Ascending aorta (tissue), 2 donors: ENCODE data around the gene ARVCF. TPM values are rescaled to one million over a fixed set of nuclear protein-coding genes. Genes with fewer than 3 reads are reported as not detected.

Source experiments
- DNase-seq, 2 donors: peaks; one replicate each; pipeline ENCODE4 v3.0.0-alpha.2; 2019; ENCODE audit warnings: low spot score in 2 of 2
- H3K27ac ChIP-seq, 2 donors: fragments of 200-600 bp; sonication (generic); one replicate each; pipeline ENCODE4 v1.5.1; 2016 to 2017; ENCODE audit warnings: mild to moderate bottlenecking in 1 of 2
- H3K27me3 ChIP-seq: fragments of 200-600 bp; sonication (generic); one replicate; pipeline ENCODE4 v1.5.1; 2017
- H3K36me3 ChIP-seq, 2 donors: fragments of 200-600 bp; sonication (generic); one replicate each; pipeline ENCODE4 v1.5.1; 2016
- H3K4me1 ChIP-seq, 2 donors: fragments of 200-600 bp; sonication (generic); one replicate each; pipeline ENCODE4 v1.5.1; 2016 to 2017; ENCODE audit warnings: mild to moderate bottlenecking in 1 of 2
- H3K4me3 ChIP-seq, 2 donors: fragments of 200-600 bp; sonication (generic); one replicate each; pipeline ENCODE4 v1.5.1; 2016 to 2017; ENCODE audit warnings: mild to moderate bottlenecking in 1 of 2
- H3K9me3 ChIP-seq, 2 donors: fragments of 200-600 bp; sonication (generic); one replicate each; pipeline ENCODE4 v1.5.1; 2016
- CTCF ChIP-seq, 3 experiments: fragments of 200-600 bp in 2 of 3; fragments of 450-650 bp in 1 of 3; sonication (generic) in 2 of 3; IDR thresholded peaks; one replicate each; pipeline ENCODE4 v1.5.1; 2016 to 2019; ENCODE audit warnings: antibody characterized with exemption in 3 of 3, mild to moderate bottlenecking in 1 of 3, moderate library complexity in 1 of 3
- intact Hi-C: fragments of 100-400 bp; cut with DNase I; formaldehyde crosslinking; loops from one replicate; pipeline ENCODE4 v1.15.1; 2023
- total RNA-seq: library from RNA; depleted of rRNA; stranded (reverse); fragments of >200 nt; gene quantifications from one replicate; pipeline ENCODE4 v1.1.0, GENCODE V29; 2016

The ARVCF gene
- total RNA-seq, 1 donor from 2014 or later, result 252 TPM

- Histone ChIP-seq H3K4me3 (no peak overlapping the region), H3K27ac (no peak overlapping the region), H3K9me3 (no peaks in the 10 kb centered on the region), H3K4me1 (peaks cover 5 to 15% of the 10 kb centered on the region in 2 donors), H3K27me3 (no peaks in the 10 kb centered on the region), H3K36me3 (peaks cover 0 to 2% of the 10 kb centered on the region in 2 donors)
- no peak for TF ChIP-seq CTCF (IDR thresholded peaks at IDR 0.05)
- no peak for DNase-seq
- intact Hi-C loops, result loop anchor here (5.0 to 10.0 kb wide), 2 partner anchors 109 to 168 kb away; partner anchors contain the start of genes GNB1L, RTL10 and ZDHHC8
Measured at GRCh38 chr22:20022978-20023613, 6.5 kb upstream of the ARVCF start.

- no peak for TF ChIP-seq CTCF (IDR thresholded peaks at IDR 0.05)
- peaks cover 5 to 16% of the 10 kb centered on the region in 2 donors for H3K4me1 ChIP-seq
- no peaks in the 10 kb centered on the region for H3K27me3 ChIP-seq
- H3K9me3 ChIP-seq, result no peaks in the 10 kb centered on the region
- DNase-seq, result no peak
- H3K4me3 ChIP-seq, result peak overlapping the region; percentile 78 to 97
- intact Hi-C loops, result loop anchor here (5.0 to 10.0 kb wide), 2 partner anchors 110 to 168 kb away; partner anchors contain the start of genes GNB1L, RTL10 and ZDHHC8
- peak overlapping the region; percentile 89 to 91 for H3K27ac ChIP-seq
- peaks cover 0 to 2% of the 10 kb centered on the region in 2 donors for H3K36me3 ChIP-seq
Measured at GRCh38 chr22:20022231-20022977, 5.8 kb upstream of the ARVCF start.

- intact Hi-C loops, result loop anchor here (1.0 to 10.0 kb wide), 4 partner anchors 59 to 167 kb away; partner anchors contain the start of genes DGCR8, GNB1L, RANBP1 and RTL10
- H3K4me3 ChIP-seq, result peak overlapping the region; percentile 78 to 97
- TF ChIP-seq CTCF (IDR thresholded peaks at IDR 0.05), result no peak
- H3K27ac ChIP-seq, result peak overlapping the region; percentile 89 to 91
- DNase-seq, result peak; percentile 77 to 85
- no peaks in the 10 kb centered on the region for H3K9me3 ChIP-seq
- no peaks in the 10 kb centered on the region for H3K27me3 ChIP-seq
- peaks cover 5 to 21% of the 10 kb centered on the region in 2 donors for H3K4me1 ChIP-seq
- peaks cover 0 to 2% of the 10 kb centered on the region in 2 donors for H3K36me3 ChIP-seq
Measured at GRCh38 chr22:20021196-20022181, 4.9 kb upstream of the ARVCF start.

GRCh38 chr22:20020533-20021195, 4.0 kb upstream of the ARVCF start, which contains the start of gene TANGO2:
TANGO2 (plus strand) TSS chr22:20021110; CDS start chr22:20036799, 15,689 bp downstream.
- Histone ChIP-seq H3K4me3 (peak within 1 kb of the TSS; percentile 78 to 97), H3K36me3 (peaks cover 0 to 2% of the 10 kb centered on the region in 2 donors), H3K27ac (peak within 1 kb of the TSS; percentile 89 to 91), H3K27me3 (no peaks in the 10 kb centered on the region), H3K4me1 (peaks cover 5 to 24% of the 10 kb centered on the region in 2 donors), H3K9me3 (no peaks in the 10 kb centered on the region)
- DNase-seq, result peak; percentile 73 to 95
- TF ChIP-seq CTCF (IDR thresholded peaks at IDR 0.05), result no peak
- intact Hi-C loops, result loop anchor here (1.0 to 10.0 kb wide), 4 partner anchors 60 to 166 kb away; partner anchors contain the start of genes DGCR8, GNB1L, RANBP1 and RTL10
